NCI-H2081 treated with DMSO at 0.1 percent for 48 hours (cell line): ENCODE measurements around the gene OCEL1.
"Not testable (repeated sequence)": the region's sequence is repeated elsewhere in the genome, so short reads cannot be mapped to it uniquely, and the experiment has no call there.

Experiments
- DNase-seq: peaks from one replicate; lab custom pipeline; 2025; lab: John Stamatoyannopoulos, UW

Gene OCEL1

DNA sequence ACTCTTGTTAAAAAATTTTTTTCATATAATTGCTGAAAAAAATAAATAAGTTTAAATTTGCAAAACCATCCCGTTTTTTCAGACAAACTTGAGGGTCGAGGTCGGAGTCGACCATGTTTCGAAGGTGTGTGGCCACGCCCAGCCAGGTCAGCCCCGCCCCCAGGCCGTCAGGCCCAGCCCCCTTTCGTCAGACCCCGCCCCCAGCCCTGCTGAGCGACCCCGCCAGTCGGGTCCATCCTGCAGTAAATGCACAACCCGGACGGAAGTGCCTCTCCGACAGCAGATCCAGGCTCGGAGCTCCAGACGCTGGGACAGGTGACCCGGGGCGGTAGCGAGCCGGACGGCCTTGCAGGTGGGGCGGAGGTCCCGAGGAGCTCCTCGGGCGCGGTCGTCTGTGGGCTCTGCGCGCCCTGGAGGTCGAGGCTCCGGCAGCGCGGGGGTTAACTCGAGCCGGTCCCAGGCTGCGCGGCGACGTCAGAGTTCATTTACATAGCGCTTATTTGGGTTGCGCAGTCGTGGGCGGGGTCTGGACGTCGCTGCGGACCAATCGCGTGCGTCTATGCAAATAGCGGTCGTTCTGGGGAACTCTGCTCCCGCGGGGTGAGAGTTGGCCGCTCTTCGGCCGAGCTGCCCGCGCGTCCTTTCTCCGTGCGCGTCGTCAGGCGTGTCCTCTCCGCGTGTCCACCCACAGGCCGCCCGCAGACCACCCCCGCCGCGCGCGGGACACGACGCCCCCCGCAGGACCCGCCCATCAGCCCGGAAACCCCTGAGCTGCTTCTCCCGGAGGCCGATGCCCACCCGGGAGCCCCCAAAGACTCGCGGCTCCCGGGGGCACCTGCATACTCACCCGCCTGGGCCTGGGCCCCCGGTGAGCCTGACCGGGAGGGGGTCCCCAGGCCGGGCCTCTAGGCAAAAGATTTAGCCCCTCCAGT, at the start of gene OCEL1:
TSS of gene OCEL1 (plus strand) at position 225 of the 932 bp plus-strand sequence. CDS start at position 247, 22 bp downstream.
- DNase-seq, result peak; percentile 88

DNA sequence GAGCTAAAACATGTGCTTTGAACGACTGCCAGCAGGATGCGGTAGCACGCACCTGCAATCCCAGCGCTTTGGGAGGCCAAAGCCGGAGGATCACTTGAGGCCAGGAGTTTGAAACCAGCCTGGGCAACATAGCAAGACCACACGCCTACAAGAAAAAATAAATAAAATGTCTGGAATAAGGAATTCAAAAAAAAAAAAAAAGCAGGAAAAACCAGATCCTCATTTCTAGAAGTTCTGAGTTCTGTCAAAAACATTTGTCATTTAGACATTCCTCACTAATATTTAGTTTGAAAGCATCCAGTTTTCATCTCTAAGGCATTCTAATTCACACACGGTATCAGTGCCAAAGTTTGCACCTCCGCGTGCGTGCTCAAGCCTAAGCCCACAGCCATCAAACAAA, 47.7 kb upstream of the OCEL1 start:
- DNase-seq, result no peak

DNA sequence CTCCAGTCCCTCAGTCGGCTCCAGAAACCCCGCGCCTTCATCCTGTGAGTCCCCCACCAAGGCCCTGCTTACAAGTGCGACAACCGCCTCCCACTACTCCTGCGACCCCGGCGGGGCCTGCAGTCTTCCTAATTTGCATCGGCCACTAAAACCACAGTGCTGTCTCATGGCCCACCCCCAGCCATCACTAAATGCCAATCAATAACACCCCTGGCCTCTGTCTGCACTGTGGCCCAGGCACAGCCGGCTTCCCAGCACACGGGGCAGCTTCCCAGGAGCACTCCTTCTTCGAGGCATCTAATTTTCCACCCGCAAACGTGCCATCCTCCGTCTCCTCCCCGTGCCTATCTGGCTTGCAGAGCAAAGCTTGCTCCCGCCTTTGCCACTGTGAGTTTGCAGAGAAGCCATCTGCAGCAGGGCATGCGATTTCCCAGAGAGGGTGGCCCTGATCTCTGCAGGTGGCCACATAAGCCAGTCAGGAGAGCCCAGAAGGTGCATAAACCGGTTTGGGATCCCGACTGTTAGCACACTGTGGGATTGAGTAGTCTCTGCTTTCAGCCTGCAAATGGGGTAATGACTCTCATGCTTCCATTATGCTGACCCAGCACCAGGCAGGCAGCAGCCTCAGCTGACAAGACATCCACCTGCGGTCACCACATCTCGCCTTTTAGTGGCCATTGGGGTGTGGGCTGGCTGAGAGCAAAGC, 44.9 kb upstream of the OCEL1 start:
- no peak for DNase-seq

DNA sequence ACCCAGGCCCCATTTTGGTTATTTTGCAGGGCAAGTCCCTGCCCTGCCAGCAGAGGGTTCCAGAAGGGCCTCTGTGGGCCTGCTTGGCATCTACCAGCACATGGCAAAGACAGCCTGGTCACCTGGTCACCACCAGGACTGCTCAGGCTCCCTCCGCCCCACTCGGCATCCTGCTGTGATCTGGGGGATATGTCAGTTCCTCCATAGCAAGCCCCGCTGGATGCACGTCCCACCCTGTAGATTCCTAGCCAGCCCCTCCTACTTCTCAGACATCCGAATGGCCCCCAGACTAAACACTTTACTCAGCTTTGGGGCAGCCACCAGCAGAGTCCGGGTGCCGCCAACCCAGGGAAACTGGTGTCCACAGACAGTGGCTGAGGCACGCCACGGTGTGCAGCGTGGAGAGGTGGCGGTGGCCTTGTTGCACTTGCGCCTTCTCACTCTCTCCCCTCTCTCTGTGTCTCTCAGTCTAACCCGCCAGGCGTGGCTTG, 42.7 kb upstream of the OCEL1 start:
- no peak for DNase-seq

- DNase-seq, result no peak
Observed at GRCh38 chr19:17183858-17184321, 42.1 kb upstream of the OCEL1 start.

GRCh38 chr19:17184371-17184841, 41.6 kb upstream of the OCEL1 start:
- no peak for DNase-seq

DNA sequence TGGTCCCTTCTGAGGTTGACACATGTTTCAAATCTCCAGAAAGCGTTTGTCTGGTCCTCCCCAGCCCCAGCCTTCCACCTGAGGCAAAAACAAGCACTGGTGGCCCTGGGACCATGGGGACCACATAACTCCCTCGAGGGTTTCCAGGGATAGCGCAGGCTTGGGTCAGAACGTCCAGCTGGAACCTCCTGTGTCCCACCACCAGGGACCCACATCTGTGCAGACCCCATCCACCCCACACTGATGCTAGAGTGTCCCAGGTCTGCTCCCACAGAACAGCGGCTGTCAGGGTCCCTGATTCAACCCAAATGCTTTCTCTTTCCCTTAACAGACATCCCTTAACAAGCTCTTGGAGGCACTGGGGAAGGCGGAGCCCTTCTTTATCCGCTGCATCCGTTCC, 40.4 kb upstream of the OCEL1 start:
- DNase-seq, result no peak

GRCh38 chr19:17191736-17192135, 34.3 kb upstream of the OCEL1 start:
- DNase-seq, result not testable (repeated sequence)

DNA sequence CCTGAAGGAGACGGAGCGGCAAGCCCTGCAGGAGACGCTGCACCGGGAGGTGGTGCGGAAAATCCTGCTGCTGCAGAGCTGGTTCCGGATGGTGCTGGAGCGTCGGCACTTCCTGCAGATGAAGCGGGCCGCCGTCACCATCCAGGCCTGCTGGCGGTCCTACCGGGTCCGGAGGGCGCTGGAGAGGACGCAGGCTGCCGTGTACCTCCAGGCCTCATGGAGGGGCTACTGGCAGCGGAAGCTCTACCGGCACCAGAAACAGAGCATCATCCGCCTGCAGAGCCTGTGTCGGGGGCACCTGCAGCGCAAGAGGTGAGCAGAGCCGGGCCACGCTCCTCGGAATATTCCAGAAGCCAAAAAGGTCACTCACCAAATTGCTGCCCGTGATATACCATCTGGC, 33.3 kb upstream of the OCEL1 start:
- DNase-seq, result no peak

- no peak for DNase-seq
Observed at GRCh38 chr19:17194608-17195007, 31.4 kb upstream of the OCEL1 start.

DNA sequence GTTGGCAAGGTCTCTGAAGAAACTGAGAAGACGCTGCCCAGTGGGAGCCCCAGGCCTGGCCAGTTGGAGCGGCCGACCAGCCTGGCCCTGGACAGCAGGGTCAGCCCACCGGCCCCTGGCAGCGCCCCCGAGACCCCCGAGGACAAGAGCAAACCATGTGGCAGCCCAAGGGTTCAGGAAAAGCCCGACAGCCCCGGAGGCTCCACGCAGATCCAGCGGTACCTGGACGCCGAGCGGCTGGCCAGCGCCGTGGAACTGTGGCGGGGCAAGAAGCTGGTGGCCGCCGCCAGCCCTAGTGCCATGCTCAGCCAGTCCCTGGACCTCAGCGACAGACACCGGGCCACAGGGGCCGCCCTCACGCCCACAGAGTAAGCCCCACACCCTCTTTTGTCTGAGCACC, 30.9 kb upstream of the OCEL1 start:
- DNase-seq, result no peak

GRCh38 chr19:17196610-17197009, 29.4 kb upstream of the OCEL1 start:
- no peak for DNase-seq

DNA sequence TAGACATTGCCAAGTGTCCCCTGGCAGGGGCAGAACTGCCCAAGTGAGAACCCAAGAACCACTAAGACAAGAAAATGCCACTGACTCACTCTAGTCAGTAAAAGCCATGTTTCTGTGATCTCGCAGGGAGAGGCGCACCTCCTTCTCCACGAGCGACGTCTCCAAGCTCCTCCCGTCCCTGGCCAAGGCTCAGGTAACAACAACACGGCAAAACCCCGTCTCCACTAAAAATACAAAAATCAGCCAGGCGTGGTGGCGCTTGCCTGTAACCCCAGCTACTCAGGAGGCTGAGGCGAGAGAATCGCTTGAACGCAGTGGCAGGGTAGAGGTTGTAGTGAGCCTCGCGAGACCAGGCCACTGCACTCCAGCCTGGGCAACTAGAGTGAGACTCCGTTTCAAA, 28.4 kb upstream of the OCEL1 start:
- no peak for DNase-seq

DNA sequence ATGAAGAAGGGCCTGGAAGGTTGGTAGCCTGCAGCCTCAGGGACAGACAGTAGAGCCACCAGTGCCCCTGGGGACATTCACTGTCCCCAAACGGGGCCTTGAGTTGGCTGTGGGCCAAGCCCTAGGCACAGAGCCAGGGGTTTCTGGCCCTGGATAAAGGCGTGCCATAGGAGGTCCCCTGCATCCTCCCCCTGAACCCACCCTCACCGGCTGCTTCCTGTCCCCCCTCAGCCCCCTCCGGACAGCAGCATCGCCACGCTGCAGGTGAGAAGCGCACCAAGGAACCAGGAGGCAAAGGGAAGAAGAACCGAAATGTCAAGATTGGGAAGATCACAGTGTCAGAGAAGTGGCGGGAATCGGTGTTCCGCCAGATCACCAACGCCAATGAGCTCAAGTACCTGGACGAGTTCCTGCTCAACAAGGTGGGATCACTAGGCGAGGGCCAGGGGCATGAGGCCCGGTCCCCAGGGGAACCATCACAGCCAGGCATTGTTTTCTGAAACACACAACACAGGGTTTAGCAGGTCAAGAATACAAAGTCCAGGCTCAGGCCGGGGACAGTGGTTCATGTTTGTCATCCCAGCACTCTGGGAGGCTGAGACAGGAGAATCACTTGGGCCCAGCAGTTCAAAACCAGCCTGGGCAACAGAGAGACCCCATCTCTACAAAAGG, 25.5 kb upstream of the OCEL1 start:
- DNase-seq, result no peak

GRCh38 chr19:17202249-17202648, 23.8 kb upstream of the OCEL1 start:
- no peak for DNase-seq

GRCh38 chr19:17202713-17203112, 23.3 kb upstream of the OCEL1 start:
- no peak for DNase-seq

GRCh38 chr19:17205237-17206140, 20.5 kb upstream of the OCEL1 start:
- DNase-seq, result no peak

GRCh38 chr19:17206736-17207581, 19.1 kb upstream of the OCEL1 start:
- no peak for DNase-seq

GRCh38 chr19:17209126-17210036, 16.6 kb upstream of the OCEL1 start:
- no peak for DNase-seq
